MM.1S (cell line): ENCODE measurements around the gene ANKRD44.

Experiments used
- CTCF ChIP-seq: fragments of 300-600 bp; sonication (generic); IDR thresholded peaks from 2 replicates; pipeline ENCODE4 v1.5.1; 2016; ENCODE audit warnings: antibody characterized with exemption, low read length, mixed read lengths
- EZH2 ChIP-seq: fragments of 300-600 bp; sonication (generic); optimal IDR thresholded peaks from 2 replicates; pipeline ENCODE3; 2017; ENCODE audit warnings: low read depth, mild to moderate bottlenecking, antibody characterized with exemption, low read length, mixed read lengths
- EZH2phosphoT487 ChIP-seq: fragments of 300-600 bp; sonication (generic); IDR thresholded peaks from 2 replicates; pipeline ENCODE4 v1.6.1; 2018; ENCODE audit warnings: antibody characterized with exemption, low read length

- TF ChIP-seq CTCF = no peak
- no peak for TF ChIP-seq EZH2
- TF ChIP-seq EZH2phosphoT487 = no peak
Observed at GRCh38 chr2:197248001-197248401, 62.6 kb downstream of the ANKRD44 start.
